T-helper 2 cell treated with Interferon-gamma antibody and Interleukin-4, amounts not matched to agents 5 μg/mL and 100 μg/mL, for 36 hours (primary cell): ENCODE data around the gene FAM50A.

ENCODE experiments used
- DNase-seq: peaks from one replicate; pipeline ENCODE4 v3.0.0; 2021; ENCODE audit warnings: low spot score
- H3K27ac Mint-ChIP-seq: one replicate; pipeline ENCODE4 v1.8.0; 2021; ENCODE audit warnings: mild to moderate bottlenecking, mixed read lengths
- H3K27me3 Mint-ChIP-seq: one replicate; pipeline ENCODE4 v1.8.0; 2021; ENCODE audit warnings: low read depth, mixed read lengths
- H3K36me3 Mint-ChIP-seq: one replicate; pipeline ENCODE4 v1.8.0; 2021; ENCODE audit warnings: low read depth, mixed read lengths
- H3K4me1 Mint-ChIP-seq: one replicate; pipeline ENCODE4 v1.8.0; 2021; ENCODE audit warnings: low read depth, mixed read lengths
- H3K4me3 Mint-ChIP-seq: one replicate; pipeline ENCODE4 v1.8.0; 2022; ENCODE audit warnings: mild to moderate bottlenecking, moderate library complexity, mixed read lengths
- H3K9me3 Mint-ChIP-seq: one replicate; pipeline ENCODE4 v1.8.0; 2021; ENCODE audit warnings: mixed read lengths

The FAM50A gene

GRCh38 chrX:154403858-154404257, 40.1 kb upstream of the FAM50A start:
- no peak overlapping the region for H3K27ac Mint-ChIP-seq
- peaks cover under 1% of the 10 kb centered on the region for H3K27me3 Mint-ChIP-seq
- DNase-seq = no peak
- H3K4me1 Mint-ChIP-seq = peaks cover 10% of the 10 kb centered on the region
- no peaks in the 10 kb centered on the region for H3K9me3 Mint-ChIP-seq
- peaks cover 23% of the 10 kb centered on the region for H3K36me3 Mint-ChIP-seq
- H3K4me3 Mint-ChIP-seq = no peak overlapping the region

- Mint-ChIP-seq H3K4me1 (peaks cover 6% of the 10 kb centered on the region), H3K36me3 (peaks cover 14% of the 10 kb centered on the region), H3K4me3 (no peak overlapping the region), H3K27me3 (no peaks in the 10 kb centered on the region), H3K9me3 (no peaks in the 10 kb centered on the region), H3K27ac (no peak overlapping the region)
- no peak for DNase-seq
Observed at GRCh38 chrX:154404625-154405192, 39.2 kb upstream of the FAM50A start.

- peak overlapping the region; percentile 72 for H3K4me3 Mint-ChIP-seq
- peak overlapping the region; percentile 72 for H3K27ac Mint-ChIP-seq
- peaks cover 6% of the 10 kb centered on the region for H3K36me3 Mint-ChIP-seq
- no peaks in the 10 kb centered on the region for H3K9me3 Mint-ChIP-seq
- no peaks in the 10 kb centered on the region for H3K27me3 Mint-ChIP-seq
- H3K4me1 Mint-ChIP-seq = peaks cover 8% of the 10 kb centered on the region
- DNase-seq = no peak
Observed at GRCh38 chrX:154408659-154409221, 35.2 kb upstream of the FAM50A start.

GRCh38 chrX:154409222-154409871, 34.6 kb upstream of the FAM50A start, which contains the start of gene DNASE1L1:
DNASE1L1 (minus strand) TSS chrX:154409254; CDS start chrX:154405568, 3,686 bp downstream.
- H3K27ac Mint-ChIP-seq = peak within 1 kb of the TSS; percentile 72
- H3K4me1 Mint-ChIP-seq = peaks cover 8% of the 10 kb centered on the region
- no peaks in the 10 kb centered on the region for H3K27me3 Mint-ChIP-seq
- peak within 1 kb of the TSS; percentile 72 for H3K4me3 Mint-ChIP-seq
- DNase-seq = peak; percentile 21
- H3K9me3 Mint-ChIP-seq = no peaks in the 10 kb centered on the region
- peaks cover 6% of the 10 kb centered on the region for H3K36me3 Mint-ChIP-seq

- peaks cover 11% of the 10 kb centered on the region for H3K36me3 Mint-ChIP-seq
- no peaks in the 10 kb centered on the region for H3K9me3 Mint-ChIP-seq
- H3K27me3 Mint-ChIP-seq = no peaks in the 10 kb centered on the region
- peak overlapping the region; percentile 79 for H3K4me3 Mint-ChIP-seq
- DNase-seq = peak; percentile 53
- H3K4me1 Mint-ChIP-seq = peaks cover 8% of the 10 kb centered on the region
- peak overlapping the region; percentile 87 for H3K27ac Mint-ChIP-seq
Observed at GRCh38 chrX:154411981-154412340, 32.0 kb upstream of the FAM50A start.

- Mint-ChIP-seq H3K36me3 (peaks cover 11% of the 10 kb centered on the region), H3K9me3 (no peaks in the 10 kb centered on the region), H3K4me3 (peak overlapping the region; percentile 79), H3K4me1 (peaks cover 8% of the 10 kb centered on the region), H3K27me3 (no peaks in the 10 kb centered on the region), H3K27ac (peak overlapping the region; percentile 87)
- no peak for DNase-seq
Observed at GRCh38 chrX:154412468-154412867, 31.5 kb upstream of the FAM50A start.

- H3K27ac Mint-ChIP-seq = peak overlapping the region; percentile 87
- no peaks in the 10 kb centered on the region for H3K27me3 Mint-ChIP-seq
- DNase-seq = no peak
- peak overlapping the region; percentile 79 for H3K4me3 Mint-ChIP-seq
- H3K36me3 Mint-ChIP-seq = peaks cover 11% of the 10 kb centered on the region
- H3K4me1 Mint-ChIP-seq = peaks cover 8% of the 10 kb centered on the region
- H3K9me3 Mint-ChIP-seq = no peaks in the 10 kb centered on the region
Observed at GRCh38 chrX:154413142-154413541, 30.8 kb upstream of the FAM50A start.

- Mint-ChIP-seq H3K4me1 (peaks cover 5% of the 10 kb centered on the region), H3K27ac (no peak overlapping the region), H3K36me3 (peaks cover 11% of the 10 kb centered on the region), H3K4me3 (no peak overlapping the region), H3K27me3 (no peaks in the 10 kb centered on the region), H3K9me3 (no peaks in the 10 kb centered on the region)
- DNase-seq = no peak
Observed at GRCh38 chrX:154417157-154417556, 26.8 kb upstream of the FAM50A start.

GRCh38 chrX:154419189-154419588, 24.8 kb upstream of the FAM50A start:
- no peak overlapping the region for H3K27ac Mint-ChIP-seq
- H3K27me3 Mint-ChIP-seq = no peaks in the 10 kb centered on the region
- no peak overlapping the region for H3K4me3 Mint-ChIP-seq
- no peak for DNase-seq
- no peaks in the 10 kb centered on the region for H3K9me3 Mint-ChIP-seq
- no peaks in the 10 kb centered on the region for H3K4me1 Mint-ChIP-seq
- H3K36me3 Mint-ChIP-seq = peaks cover 8% of the 10 kb centered on the region

GRCh38 chrX:154419688-154420401, 24.1 kb upstream of the FAM50A start:
- Mint-ChIP-seq H3K36me3 (peaks cover 8% of the 10 kb centered on the region), H3K9me3 (no peaks in the 10 kb centered on the region), H3K27me3 (no peaks in the 10 kb centered on the region), H3K4me3 (no peak overlapping the region), H3K4me1 (no peaks in the 10 kb centered on the region), H3K27ac (no peak overlapping the region)
- no peak for DNase-seq

GRCh38 chrX:154420402-154420756, 23.6 kb upstream of the FAM50A start:
- H3K27me3 Mint-ChIP-seq = no peaks in the 10 kb centered on the region
- no peak overlapping the region for H3K27ac Mint-ChIP-seq
- no peak for DNase-seq
- no peaks in the 10 kb centered on the region for H3K4me1 Mint-ChIP-seq
- no peak overlapping the region for H3K4me3 Mint-ChIP-seq
- no peaks in the 10 kb centered on the region for H3K9me3 Mint-ChIP-seq
- H3K36me3 Mint-ChIP-seq = peaks cover 5% of the 10 kb centered on the region

GRCh38 chrX:154426916-154427770, 16.8 kb upstream of the FAM50A start:
- peaks cover 4% of the 10 kb centered on the region for H3K36me3 Mint-ChIP-seq
- no peak for DNase-seq
- H3K9me3 Mint-ChIP-seq = no peaks in the 10 kb centered on the region
- no peaks in the 10 kb centered on the region for H3K27me3 Mint-ChIP-seq
- peaks cover 20% of the 10 kb centered on the region for H3K4me1 Mint-ChIP-seq
- no peak overlapping the region for H3K27ac Mint-ChIP-seq
- no peak overlapping the region for H3K4me3 Mint-ChIP-seq
